GM18519 (cell line): Measurements from ENCODE around the gene RAD54L.
"Not testable (repeated sequence)": the region's sequence is repeated elsewhere in the genome, so short reads cannot be mapped to it uniquely, and the experiment has no call there.

ENCODE experiments used
- ATAC-seq: cut with Tn5 transposase; IDR thresholded peaks from one replicate; pipeline ENCODE4 v1.9.1; 2021; ENCODE audit warnings: mild to moderate bottlenecking, moderate library complexity; ENCODE audit not compliant: unreplicated experiment, low FRiP score

RAD54L gene

GRCh38 chr1:46247436-46248121 is at the start of gene RAD54L:
TSS of gene RAD54L (plus strand) at chr1:46247763. CDS start at chr1:46248406, 643 bp downstream.
- peak; percentile 71 for ATAC-seq

- peak; percentile 60 for ATAC-seq
Measured at GRCh38 chr1:46197964-46198811, 49.4 kb upstream of the RAD54L start, which contains the start of gene POMGNT1. TSS of gene POMGNT1 (minus strand) at chr1:46198434. CDS start at chr1:46197821, 613 bp downstream.

- no peak for ATAC-seq
Measured at GRCh38 chr1:46199233-46199749, 48.3 kb upstream of the RAD54L start.

GRCh38 chr1:46203738-46204405 is 43.7 kb upstream of the RAD54L start:
- no peak for ATAC-seq

- no peak for ATAC-seq
Measured at GRCh38 chr1:46204406-46204742, 43.2 kb upstream of the RAD54L start.

- no peak for ATAC-seq
Measured at GRCh38 chr1:46205141-46205540, 42.4 kb upstream of the RAD54L start.

- no peak for ATAC-seq
Measured at GRCh38 chr1:46205791-46206190, 41.8 kb upstream of the RAD54L start.

- ATAC-seq, result no peak
Measured at GRCh38 chr1:46206399-46206798, 41.2 kb upstream of the RAD54L start.

GRCh38 chr1:46210561-46210960 is 37.0 kb upstream of the RAD54L start:
- no peak for ATAC-seq

- ATAC-seq, result no peak
Measured at GRCh38 chr1:46211051-46211450, 36.5 kb upstream of the RAD54L start.

GRCh38 chr1:46215504-46215903 is 32.1 kb upstream of the RAD54L start:
- ATAC-seq, result no peak

GRCh38 chr1:46218443-46218842 is 29.1 kb upstream of the RAD54L start:
- no peak for ATAC-seq

GRCh38 chr1:46219551-46220520 is 27.7 kb upstream of the RAD54L start:
- no peak for ATAC-seq

- ATAC-seq, result no peak
Measured at GRCh38 chr1:46220808-46221207, 26.8 kb upstream of the RAD54L start.

- no peak for ATAC-seq
Measured at GRCh38 chr1:46221749-46222148, 25.8 kb upstream of the RAD54L start.

GRCh38 chr1:46223055-46223454 is 24.5 kb upstream of the RAD54L start:
- not testable (repeated sequence) for ATAC-seq

- ATAC-seq, result no peak
Measured at GRCh38 chr1:46223472-46223943, 24.1 kb upstream of the RAD54L start.

- ATAC-seq, result no peak
Measured at GRCh38 chr1:46224966-46225365, 22.6 kb upstream of the RAD54L start.

GRCh38 chr1:46231231-46231630 is 16.3 kb upstream of the RAD54L start:
- not testable (repeated sequence) for ATAC-seq

GRCh38 chr1:46236882-46237281 is 10.7 kb upstream of the RAD54L start:
- ATAC-seq, result no peak
